H9 (cell line): Measurements from ENCODE around the gene LITAF. TPM values are rescaled to one million over a fixed set of nuclear protein-coding genes. Genes with fewer than 3 reads are reported as not detected.

ENCODE experiments used
- DNase-seq: peaks from one replicate; pipeline ENCODE4 v3.0.0-alpha.2; 2017
- H2AFZ ChIP-seq: one replicate; pipeline ENCODE4 v1.6.1; 2013; ENCODE audit warnings: mild to moderate bottlenecking, low read length, control low read depth, moderate library complexity
- H2AK5ac ChIP-seq: 2 replicates; pipeline ENCODE4 v1.6.1; 2013; ENCODE audit warnings: low read length, control low read depth, mixed read lengths; ENCODE audit not compliant: insufficient read length
- H2BK120ac ChIP-seq: one replicate; pipeline ENCODE4 v1.6.1; 2013; ENCODE audit warnings: low read depth, mild to moderate bottlenecking, low read length, control low read depth, inconsistent platforms; ENCODE audit not compliant: poor library complexity, severe bottlenecking
- H2BK12ac ChIP-seq: 2 replicates; pipeline ENCODE4 v1.6.1; 2013; ENCODE audit warnings: low read length, control low read depth, mixed read lengths, low read depth; ENCODE audit not compliant: insufficient read length
- H2BK15ac ChIP-seq: 2 replicates; pipeline ENCODE4 v1.6.1; 2013; ENCODE audit warnings: low read depth, low read length, control low read depth
- H2BK20ac ChIP-seq: one replicate; pipeline ENCODE4 v1.6.1; 2013; ENCODE audit warnings: low read depth, mild to moderate bottlenecking, low read length, control low read depth, inconsistent platforms; ENCODE audit not compliant: poor library complexity, severe bottlenecking
- H2BK5ac ChIP-seq: 2 replicates; pipeline ENCODE4 v1.6.1; 2013; ENCODE audit warnings: low read length, control low read depth, mixed read lengths; ENCODE audit not compliant: insufficient read length
- H3K14ac ChIP-seq: 2 replicates; pipeline ENCODE4 v1.6.1; 2013; ENCODE audit warnings: low read length, control low read depth; ENCODE audit not compliant: insufficient read depth
- H3K18ac ChIP-seq: 2 replicates; pipeline ENCODE4 v1.6.1; 2013; ENCODE audit warnings: low read depth, mild to moderate bottlenecking, mixed read lengths, low read length, control low read depth; ENCODE audit not compliant: insufficient read length
- H3K23ac ChIP-seq: 2 replicates; pipeline ENCODE4 v1.6.1; 2013; ENCODE audit warnings: low read length, control low read depth, mixed read lengths, low read depth; ENCODE audit not compliant: insufficient read length
- H3K23me2 ChIP-seq: 2 replicates; pipeline ENCODE4 v1.6.1; 2013; ENCODE audit warnings: low read depth, mild to moderate bottlenecking, mixed read lengths, low read length, control low read depth; ENCODE audit not compliant: insufficient read length, poor library complexity, severe bottlenecking
- H3K27ac ChIP-seq: 2 replicates; pipeline ENCODE4 v1.5.1; 2013; ENCODE audit warnings: low read length, control low read depth, mixed read lengths, low read depth; ENCODE audit not compliant: insufficient read length
- H3K27me3 ChIP-seq: 2 replicates; pipeline ENCODE4 v1.6.1; 2013; ENCODE audit warnings: low read length, control low read depth, inconsistent platforms; ENCODE audit not compliant: insufficient read depth
- H3K4ac ChIP-seq: 2 replicates; pipeline ENCODE4 v1.6.1; 2013; ENCODE audit warnings: low read depth, mild to moderate bottlenecking, control low read depth, inconsistent platforms, low read length, moderate library complexity
- H3K4me1 ChIP-seq: 2 replicates; pipeline ENCODE4 v1.6.1; 2013; ENCODE audit warnings: low read length, control low read depth, inconsistent platforms; ENCODE audit not compliant: insufficient read depth
- H3K4me2 ChIP-seq: 2 replicates; pipeline ENCODE4 v1.6.1; 2013; ENCODE audit warnings: low read length, control low read depth, mixed read lengths; ENCODE audit not compliant: insufficient read length, insufficient read depth
- H3K56ac ChIP-seq: 2 replicates; pipeline ENCODE4 v1.6.1; 2013; ENCODE audit warnings: low read depth, mild to moderate bottlenecking, mixed read lengths, low read length, control low read depth; ENCODE audit not compliant: insufficient read length
- H3K79me1 ChIP-seq: 2 replicates; pipeline ENCODE4 v1.6.1; 2013; ENCODE audit warnings: low read depth, mild to moderate bottlenecking, moderate library complexity, low read length, control low read depth, inconsistent platforms; ENCODE audit not compliant: insufficient read depth, poor library complexity, severe bottlenecking
- H3K79me2 ChIP-seq: 2 replicates; pipeline ENCODE4 v1.6.1; 2013; ENCODE audit warnings: low read length, control low read depth, inconsistent platforms; ENCODE audit not compliant: insufficient read depth
- H3K9ac ChIP-seq: 2 replicates; pipeline ENCODE4 v1.6.1; 2013; ENCODE audit warnings: low read length, control low read depth, mixed read lengths; ENCODE audit not compliant: insufficient read length; ENCODE audit errors: extremely low read depth
- H3K9me3 ChIP-seq: one replicate; pipeline ENCODE4 v1.6.1; 2013; ENCODE audit warnings: low read depth, low read length, inconsistent platforms; ENCODE audit not compliant: control insufficient read depth
- H3T11ph ChIP-seq: one replicate; pipeline ENCODE4 v1.6.1; 2013; ENCODE audit warnings: mild to moderate bottlenecking, low read length, control low read depth, inconsistent platforms
- H4K20me1 ChIP-seq: one replicate; pipeline ENCODE4 v1.6.1; 2013; ENCODE audit not compliant: control insufficient read depth, insufficient read length, insufficient read depth
- H4K5ac ChIP-seq: 2 replicates; pipeline ENCODE4 v1.6.1; 2013; ENCODE audit warnings: low read depth, mild to moderate bottlenecking, mixed read lengths, low read length, control low read depth; ENCODE audit not compliant: insufficient read length
- H4K8ac ChIP-seq: replicated peaks from 2 replicates; pipeline ENCODE4 v1.6.1; 2013; ENCODE audit warnings: low read length, control low read depth, mixed read lengths, low read depth; ENCODE audit not compliant: insufficient read length
- H4K91ac ChIP-seq: 2 replicates; pipeline ENCODE4 v1.6.1; 2013; ENCODE audit warnings: low read depth, mild to moderate bottlenecking, moderate library complexity, mixed read lengths, low read length, control low read depth; ENCODE audit not compliant: insufficient read length
- H3K27ac Mint-ChIP-seq, 3 experiments: 2 replicates in 2 of 3; 3 replicates in 1 of 3; pipeline ENCODE4 v1.8.0; 2020 to 2021; ENCODE audit warnings: mixed read lengths in 3 of 3, mild to moderate bottlenecking in 1 of 3, moderate library complexity in 1 of 3
- H3K27me3 Mint-ChIP-seq: 2 replicates; pipeline ENCODE4 v1.8.0; 2021; ENCODE audit warnings: low read depth, mild to moderate bottlenecking, moderate library complexity, mixed read lengths
- H3K36me3 Mint-ChIP-seq, 3 experiments: 2 replicates in 2 of 3; 3 replicates in 1 of 3; pipeline ENCODE4 v1.8.0; 2020 to 2021; ENCODE audit warnings: low read depth in 3 of 3, mixed read lengths in 3 of 3; ENCODE audit not compliant: insufficient read depth in 1 of 3
- H3K4me1 Mint-ChIP-seq, 2 experiments: 2 replicates each; pipeline ENCODE4 v1.8.0; 2020; ENCODE audit warnings: mixed read lengths in 2 of 2
- H3K4me3 Mint-ChIP-seq, 2 experiments: 2 replicates in 1 of 2; 3 replicates in 1 of 2; pipeline ENCODE4 v1.8.0; 2020 to 2021; ENCODE audit warnings: mild to moderate bottlenecking in 2 of 2, mixed read lengths in 2 of 2, moderate library complexity in 1 of 2
- H3K9me3 Mint-ChIP-seq, 2 experiments: 2 replicates in 1 of 2; 3 replicates in 1 of 2; pipeline ENCODE4 v1.8.0; 2020; ENCODE audit warnings: mild to moderate bottlenecking in 2 of 2, mixed read lengths in 2 of 2, moderate library complexity in 1 of 2
- CTCF ChIP-seq: fragments of 200-600 bp; sonication (generic); conservative IDR thresholded peaks from 3 replicates; pipeline ENCODE4 v1.8.0; 2021; ENCODE audit warnings: antibody characterized with exemption, mild to moderate bottlenecking
- WGBS: extraction: QIAGEN DNeasy Blood & Tissue Kit; methylation state at CpG from one replicate; pipeline ENCODE4 v1.1.7; 2013; ENCODE audit warnings: missing lambda C conversion rate, low lambda C conversion rate, mixed read lengths; ENCODE audit not compliant: insufficient read length; ENCODE audit errors: extremely low coverage; 5-methylcytosine and 5-hydroxymethylcytosine counted together
- total RNA-seq: library from RNA; stranded (reverse); gene quantifications from 2 replicates; pipeline ENCODE4 v1.2.1, GENCODE V29; 2021

The LITAF gene
- total RNA-seq, 1 experiment from 2014 or later: 249 TPM

- H2AK5ac ChIP-seq: no peak overlapping the region
- H3K23me2 ChIP-seq: no peaks in the 10 kb centered on the region
- H2BK15ac ChIP-seq: no peak overlapping the region
- no peak overlapping the region for H3K4me3 Mint-ChIP-seq
- 0 out of 7 replicates have a peak overlapping the region, but pooled peaks of 1 of the 3 experiments have one; percentile 31 for H3K27ac Mint-ChIP-seq
- no peak overlapping the region for H2BK12ac ChIP-seq
- no peak overlapping the region for H2BK20ac ChIP-seq
- H3K9me3 ChIP-seq: no peaks in the 10 kb centered on the region
- peaks cover 0 to 4% of the 10 kb centered on the region in 2 experiments; a peak in 1 of 5 replicates for H3K9me3 Mint-ChIP-seq
- no peak overlapping the region for H3K27ac ChIP-seq
- peaks cover 16 to 19% of the 10 kb centered on the region in 2 experiments for H3K4me1 Mint-ChIP-seq
- H3K36me3 Mint-ChIP-seq: 0 out of 7 replicates have a peak, but pooled peaks cover 0 to 6% (median 0%) of the 10 kb centered on the region in 3 experiments
- H2AFZ ChIP-seq: no peak overlapping the region
- no peak overlapping the region for H2BK120ac ChIP-seq
- H4K20me1 ChIP-seq: no peaks in the 10 kb centered on the region
- no peak for DNase-seq
- no peak overlapping the region for H3K56ac ChIP-seq
- no peak overlapping the region for H4K8ac ChIP-seq
- no peak overlapping the region for H3T11ph ChIP-seq
- no peak overlapping the region for H3K18ac ChIP-seq
- H4K91ac ChIP-seq: no peak overlapping the region
- no peak overlapping the region for H3K4me2 ChIP-seq
- no peak overlapping the region for H3K23ac ChIP-seq
- peaks cover 2% of the 10 kb centered on the region; the same call in 1 of the 2 replicates for H3K27me3 Mint-ChIP-seq
- H3K4ac ChIP-seq: no peak overlapping the region
- no peak for TF ChIP-seq CTCF
- H3K14ac ChIP-seq: no peak overlapping the region
- H3K4me1 ChIP-seq: no peaks in the 10 kb centered on the region
- no peak overlapping the region for H2BK5ac ChIP-seq
- no peaks in the 10 kb centered on the region for H3K79me2 ChIP-seq
- no peaks in the 10 kb centered on the region for H3K79me1 ChIP-seq
- no peak overlapping the region for H3K9ac ChIP-seq
- no CpG with 5 or more reads among the region's 5 CpGs for WGBS
- no peaks in the 10 kb centered on the region for H3K27me3 ChIP-seq
- H4K5ac ChIP-seq: no peak overlapping the region
Measured at GRCh38 chr16:11533588-11533987, 53.1 kb downstream of the LITAF start.
